Left ventricle myocardium inferior (tissue), 1 donor: ENCODE measurements around the gene HBQ1. TPM values are rescaled to one million over a fixed set of nuclear protein-coding genes. Genes with fewer than 3 reads are reported as not detected.

Source experiments
- DNase-seq: peaks from one replicate; pipeline ENCODE4 v3.0.0-alpha.2; 2020
- H3K27ac ChIP-seq: fragments of 200-600 bp; replicated peaks from 2 replicates; pipeline ENCODE4 v1.8.0; 2021
- H3K27me3 ChIP-seq: fragments of 200-600 bp; 2 replicates; pipeline ENCODE4 v1.8.0; 2021; ENCODE audit warnings: low read depth
- H3K36me3 ChIP-seq: fragments of 200-600 bp; 2 replicates; pipeline ENCODE4 v1.8.0; 2021
- H3K4me1 ChIP-seq: fragments of 200-600 bp; 2 replicates; pipeline ENCODE4 v1.8.0; 2021
- H3K4me3 ChIP-seq: fragments of 200-600 bp; 2 replicates; pipeline ENCODE4 v1.8.0; 2021; ENCODE audit warnings: mild to moderate bottlenecking, moderate library complexity
- H3K9me3 ChIP-seq: fragments of 200-600 bp; replicated peaks from 2 replicates; pipeline ENCODE4 v1.8.0; 2021
- intact Hi-C: fragments of 100-400 bp; cut with micrococcal nuclease; formaldehyde crosslinking; loops from one replicate; pipeline ENCODE4 v1.11.0; 2022
- total RNA-seq: library from RNA; stranded (reverse); fragmentation: NEBNext Ultra II Directional; extraction: Animal tissue kit (Norgen Biotek cat#: 25700); gene quantifications from one replicate; pipeline ENCODE4 v1.2.1, GENCODE V29; 2021
- TF ChIP-seq, protein P1 (sequence below): fragments of 200-600 bp; IDR thresholded peaks from 2 replicates; pipeline ENCODE4 v1.8.0; 2021; ENCODE audit warnings: antibody characterized with exemption, mild to moderate bottlenecking, borderline replicate concordance
- donor health status: DM: no; HTN: yes; CAD: no; lungs with severe emphysema.

HBQ1 gene
- total RNA-seq, 1 donor from 2014 or later: not detected

DNA sequence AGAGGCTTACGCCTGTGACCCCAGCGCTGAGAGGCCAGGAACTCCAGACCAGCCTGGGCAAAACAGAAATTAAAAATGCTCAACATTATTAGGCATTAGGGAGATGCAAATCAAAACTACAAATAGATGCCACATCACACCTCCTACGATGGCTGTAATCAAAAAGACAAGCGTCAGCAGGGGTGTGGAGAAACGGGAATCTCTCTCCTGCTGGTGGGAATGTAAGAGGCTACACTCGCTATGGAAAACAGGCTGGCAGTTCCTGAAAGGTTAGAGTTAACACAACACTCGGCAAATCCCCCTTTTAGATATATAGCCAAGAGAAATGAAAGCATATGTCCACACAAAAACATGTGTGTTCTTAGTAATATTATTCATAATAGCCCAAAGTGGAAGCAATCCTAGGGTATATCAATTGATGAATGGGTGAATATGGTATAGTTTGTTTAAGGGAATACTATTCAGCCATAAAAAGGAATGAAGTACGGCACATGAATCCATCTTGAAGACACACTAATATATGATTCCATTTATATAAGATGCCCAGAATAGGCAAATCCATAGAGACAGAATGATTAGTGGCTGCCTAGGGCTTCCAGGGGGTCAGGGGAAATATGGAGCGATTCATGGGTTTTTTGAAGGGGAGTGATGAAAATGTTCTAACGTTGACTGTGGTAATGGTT is 39.9 kb upstream of the HBQ1 start:
- no peak overlapping the region for H3K27ac ChIP-seq
- no peak overlapping the region for H3K4me3 ChIP-seq
- H3K4me1 ChIP-seq: peaks cover 20% of the 10 kb centered on the region
- peaks cover 23% of the 10 kb centered on the region for H3K27me3 ChIP-seq
- intact Hi-C loops: no loop called here
- no peaks in the 10 kb centered on the region for H3K36me3 ChIP-seq
- TF ChIP-seq, protein P1, sequence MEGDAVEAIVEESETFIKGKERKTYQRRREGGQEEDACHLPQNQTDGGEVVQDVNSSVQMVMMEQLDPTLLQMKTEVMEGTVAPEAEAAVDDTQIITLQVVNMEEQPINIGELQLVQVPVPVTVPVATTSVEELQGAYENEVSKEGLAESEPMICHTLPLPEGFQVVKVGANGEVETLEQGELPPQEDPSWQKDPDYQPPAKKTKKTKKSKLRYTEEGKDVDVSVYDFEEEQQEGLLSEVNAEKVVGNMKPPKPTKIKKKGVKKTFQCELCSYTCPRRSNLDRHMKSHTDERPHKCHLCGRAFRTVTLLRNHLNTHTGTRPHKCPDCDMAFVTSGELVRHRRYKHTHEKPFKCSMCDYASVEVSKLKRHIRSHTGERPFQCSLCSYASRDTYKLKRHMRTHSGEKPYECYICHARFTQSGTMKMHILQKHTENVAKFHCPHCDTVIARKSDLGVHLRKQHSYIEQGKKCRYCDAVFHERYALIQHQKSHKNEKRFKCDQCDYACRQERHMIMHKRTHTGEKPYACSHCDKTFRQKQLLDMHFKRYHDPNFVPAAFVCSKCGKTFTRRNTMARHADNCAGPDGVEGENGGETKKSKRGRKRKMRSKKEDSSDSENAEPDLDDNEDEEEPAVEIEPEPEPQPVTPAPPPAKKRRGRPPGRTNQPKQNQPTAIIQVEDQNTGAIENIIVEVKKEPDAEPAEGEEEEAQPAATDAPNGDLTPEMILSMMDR: no peak
- no peak for DNase-seq
- H3K9me3 ChIP-seq: no peaks in the 10 kb centered on the region

GRCh38 chr16:142405-142967 is 37.8 kb upstream of the HBQ1 start:
- H3K36me3 ChIP-seq: no peaks in the 10 kb centered on the region
- no peaks in the 10 kb centered on the region for H3K9me3 ChIP-seq
- no peak overlapping the region for H3K27ac ChIP-seq
- H3K27me3 ChIP-seq: peaks cover 39% of the 10 kb centered on the region
- H3K4me1 ChIP-seq: peaks cover 13% of the 10 kb centered on the region
- TF ChIP-seq, protein P1: no peak
- no peak for DNase-seq
- H3K4me3 ChIP-seq: no peak overlapping the region
- intact Hi-C loops: no loop called here

- TF ChIP-seq, protein P1: no peak
- no peak overlapping the region for H3K4me3 ChIP-seq
- DNase-seq: no peak
- H3K36me3 ChIP-seq: no peaks in the 10 kb centered on the region
- peaks cover 42% of the 10 kb centered on the region for H3K27me3 ChIP-seq
- intact Hi-C loops: no loop called here
- peaks cover 8% of the 10 kb centered on the region for H3K4me1 ChIP-seq
- H3K27ac ChIP-seq: no peak overlapping the region
- no peaks in the 10 kb centered on the region for H3K9me3 ChIP-seq
These were observed 37.2 kb upstream of the HBQ1 start for GRCh38 chr16:143047-143446.

DNA sequence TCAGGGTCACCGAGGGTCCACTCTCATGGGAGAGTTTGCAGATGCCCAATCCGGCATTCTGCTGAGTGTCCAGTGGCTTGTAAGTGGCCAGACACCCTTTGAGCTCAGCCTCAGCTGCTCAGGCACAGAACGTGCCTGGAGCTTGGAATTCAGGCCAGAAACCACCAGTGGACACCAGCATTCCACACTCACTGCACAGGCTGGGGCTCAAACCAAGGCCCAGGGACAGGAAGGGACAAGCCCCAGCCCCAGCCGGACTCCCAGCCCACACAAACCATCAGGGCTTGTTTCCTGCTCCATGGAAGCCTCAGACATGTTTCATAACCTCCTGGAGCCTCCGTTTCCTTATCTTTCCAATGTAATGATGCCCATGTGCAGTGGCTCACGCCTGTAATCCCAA is 36.8 kb upstream of the HBQ1 start:
- DNase-seq: no peak
- peaks cover 7% of the 10 kb centered on the region for H3K4me1 ChIP-seq
- peaks cover 46% of the 10 kb centered on the region for H3K27me3 ChIP-seq
- H3K36me3 ChIP-seq: no peaks in the 10 kb centered on the region
- TF ChIP-seq, protein P1: no peak
- no peak overlapping the region for H3K4me3 ChIP-seq
- H3K27ac ChIP-seq: no peak overlapping the region
- intact Hi-C loops: no loop called here
- H3K9me3 ChIP-seq: no peaks in the 10 kb centered on the region

DNA sequence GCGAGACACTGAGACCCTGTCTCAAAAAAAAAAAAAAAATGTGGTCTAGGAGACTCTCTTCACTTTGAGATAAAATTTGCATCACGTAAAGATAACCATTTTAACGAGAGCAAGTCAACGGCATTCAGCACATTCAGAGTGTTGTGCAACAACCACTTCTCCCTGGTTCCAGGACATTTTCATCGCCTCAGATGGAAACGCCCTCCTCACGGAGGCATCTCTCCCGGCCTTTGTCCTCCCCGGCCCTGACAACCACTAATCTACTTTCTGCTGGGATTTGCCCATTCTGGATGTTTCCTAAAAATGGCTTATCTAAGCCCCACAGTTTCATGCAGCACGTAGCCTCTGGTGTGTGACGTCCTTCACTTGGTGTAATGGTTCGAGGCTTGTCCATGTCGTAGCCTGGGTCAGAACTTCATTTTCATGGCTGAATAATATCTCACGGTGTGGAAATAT is 35.4 kb upstream of the HBQ1 start:
- no peak for DNase-seq
- intact Hi-C loops: no loop called here
- Histone ChIP-seq H3K36me3 (no peaks in the 10 kb centered on the region), H3K27me3 (peaks cover 53% of the 10 kb centered on the region), H3K27ac (no peak overlapping the region), H3K4me1 (no peaks in the 10 kb centered on the region), H3K9me3 (no peaks in the 10 kb centered on the region), H3K4me3 (no peak overlapping the region)
- TF ChIP-seq, protein P1: no peak
